Right ventricle myocardium superior (tissue), 1 donor: Measurements from ENCODE around the gene HAUS7. TPM values are rescaled to one million over a fixed set of nuclear protein-coding genes. Genes with fewer than 3 reads are reported as not detected.

Experiments used
- ATAC-seq: fragments of 200-7000 bp; cut with Tn5 transposase; one replicate; pipeline ENCODE4 v1.9.1; 2020; ENCODE audit warnings: mild to moderate bottlenecking; ENCODE audit not compliant: poor library complexity
- DNase-seq: peaks from one replicate; pipeline ENCODE4 v3.0.0-alpha.2; 2020
- intact Hi-C: fragments of 100-400 bp; cut with DNase I; formaldehyde crosslinking; loops from one replicate; pipeline ENCODE4 v1.11.2; 2022
- long read RNA-seq: library from polyadenylated mRNA; unstranded; transcript quantifications from one replicate; pipeline ENCODE4 v2.0.0, GENCODE V29; 2021
- total RNA-seq: library from RNA; stranded (reverse); fragmentation: NEBNext Ultra II Directional; extraction: Animal tissue kit (Norgen Biotek cat#: 25700); gene quantifications from one replicate; pipeline ENCODE4 v1.2.1, GENCODE V29; 2021
- donor health status: DM: no; HTN: yes; CAD: no; lungs with severe emphysema.

HAUS7 gene
- total RNA-seq = 18.6 TPM
- long read RNA-seq, transcript HAUS7-202 (10 exons, 1,363 nt) = major isoform, 40 of 40 reads
- long read RNA-seq, partial matches to known transcripts = 0 of 40 reads
- long read RNA-seq, other reads (novel, unspliced or antisense) = 0 of 40 reads

GRCh38 chrX:153470411-153471363, at the start of gene HAUS7:
HAUS7 (minus strand) TSS chrX:153470576; CDS start chrX:153470557, 19 bp downstream.
- intact Hi-C loops = loop anchor here (5.0 kb wide), 1 partner anchor 37 kb away; no protein-coding TSS in a partner anchor
- DNase-seq (peak; percentile 93), ATAC-seq (peak; percentile 92)

GRCh38 chrX:153519569-153520286, 49.4 kb upstream of the HAUS7 start:
- ATAC-seq = no peak
- intact Hi-C loops = no loop called here
- DNase-seq = no peak

- intact Hi-C loops = no loop called here
- DNase-seq = no peak
- ATAC-seq = no peak
Observed at GRCh38 chrX:153517946-153518834, 47.8 kb upstream of the HAUS7 start.

- no peak for DNase-seq
- intact Hi-C loops = no loop called here
- no peak for ATAC-seq
Observed at GRCh38 chrX:153517423-153517822, 47.0 kb upstream of the HAUS7 start, which contains the start of gene ATP2B3. ATP2B3 (plus strand) TSS chrX:153517642; CDS start chrX:153536248, 18,606 bp downstream.

- intact Hi-C loops = no loop called here
- DNase-seq = no peak
- no peak for ATAC-seq
Observed at GRCh38 chrX:153516073-153516472, 45.7 kb upstream of the HAUS7 start.

GRCh38 chrX:153515435-153515834, 45.1 kb upstream of the HAUS7 start:
- intact Hi-C loops = no loop called here
- DNase-seq (no peak), ATAC-seq (no peak)

GRCh38 chrX:153514259-153514658, 43.9 kb upstream of the HAUS7 start:
- DNase-seq (no peak), ATAC-seq (no peak)
- intact Hi-C loops = no loop called here

- DNase-seq (no peak), ATAC-seq (no peak)
- intact Hi-C loops = no loop called here
Observed at GRCh38 chrX:153513265-153513664, 42.9 kb upstream of the HAUS7 start.

GRCh38 chrX:153512501-153512893, 42.1 kb upstream of the HAUS7 start:
- no peak for ATAC-seq
- no peak for DNase-seq

GRCh38 chrX:153511784-153512500, 41.6 kb upstream of the HAUS7 start:
- DNase-seq (no peak), ATAC-seq (no peak)
- intact Hi-C loops = no loop called here

More at GRCh38 chrX:153512501-153512893, 42.1 kb upstream of the HAUS7 start:
- intact Hi-C loops = no loop called here

- intact Hi-C loops = no loop called here
Observed at GRCh38 chrX:153510383-153510782, 40.0 kb upstream of the HAUS7 start.

GRCh38 chrX:153509592-153509991, 39.2 kb upstream of the HAUS7 start:
- DNase-seq (no peak), ATAC-seq (no peak)
- intact Hi-C loops = loop anchor here (5.0 kb wide), 2 partner anchors 37 to 477 kb away; partner anchors contain the start of gene HAUS7

More at GRCh38 chrX:153510383-153510782, 40.0 kb upstream of the HAUS7 start:
- no peak for DNase-seq
- no peak for ATAC-seq

- intact Hi-C loops = loop anchor here (5.0 kb wide), 2 partner anchors 35 to 475 kb away; partner anchors contain the start of gene HAUS7
- ATAC-seq = peak; percentile 94
- peak; percentile 88 for DNase-seq
Observed at GRCh38 chrX:153507484-153508178, 37.3 kb upstream of the HAUS7 start.

- no peak for DNase-seq
- intact Hi-C loops = loop anchor here (5.0 kb wide), 2 partner anchors 33 to 473 kb away; partner anchors contain the start of gene HAUS7
- ATAC-seq = no peak
Observed at GRCh38 chrX:153505361-153505760, 35.0 kb upstream of the HAUS7 start.

- ATAC-seq = no peak
- intact Hi-C loops = loop anchor here (5.0 kb wide), 2 partner anchors 32 to 472 kb away; partner anchors contain the start of gene HAUS7
Observed at GRCh38 chrX:153504445-153505016, 34.2 kb upstream of the HAUS7 start.

GRCh38 chrX:153502796-153503195, 32.4 kb upstream of the HAUS7 start:
- ATAC-seq (no peak), DNase-seq (no peak)
- intact Hi-C loops = no loop called here

More at GRCh38 chrX:153504445-153505016, 34.2 kb upstream of the HAUS7 start:
- DNase-seq = no peak
